Measurements from ENCODE around the gene HNRNPA3. TPM values are rescaled to one million over a fixed set of nuclear protein-coding genes. Genes with fewer than 3 reads are reported as not detected.

The HNRNPA3 gene
- total and polyA plus RNA-seq, 2 of the 13 experiments (the other 11 are each of a cell fraction or from before 2014, with no cell fraction given), result 73.3 to 97.7 TPM

GRCh38 chr2:177225965-177226360 is 13.4 kb downstream of the HNRNPA3 start:
- WGBS (ENCODE audit: low lambda C conversion rate), result 94% methylated on average over 2 of the region's 2 CpGs
- H2AFZ ChIP-seq (ENCODE audit: low read length), result no peak overlapping the region
- H3K4me3 ChIP-seq (replicated peaks in 1 of 3; ENCODE audit: insufficient read depth in 1 of 3, low read depth in 2 of 3, low read length in 3 of 3), result no peak overlapping the region
- H3K36me3 ChIP-seq (replicated peaks in 1 of 2; ENCODE audit: control insufficient read depth in 1 of 2, insufficient read depth in 2 of 2, low read length in 2 of 2), result peaks cover 11 to 43% of the 10 kb centered on the region in 2 experiments
- H3K27ac ChIP-seq (ENCODE audit: extremely low read length, insufficient read depth, low read length), result no peak overlapping the region
- in situ Hi-C loops (cut with HindIII; ENCODE audit: extremely low pct_ligation_motif_present, low pct_unique_long_range_greater_than_20kb), result no loop called here
- DNase-seq (ENCODE audit: low spot score) (no peak), FAIRE-seq (no peak), ATAC-seq (peak; percentile 0; the same call in 1 of the 3 replicates)
- peaks cover 41% of the 10 kb centered on the region for H4K20me1 ChIP-seq (ENCODE audit: insufficient read depth, low read length)
- TF ChIP-seq POLR2G (IDR thresholded peaks at IDR 0.05; ENCODE audit: low read depth, low read length) (peak; percentile 50; the same call in 1 of the 2 replicates), ZSCAN30 (CRISPR knock-in tag; IDR thresholded peaks at IDR 0.05) (no peak), ZNF816 (CRISPR knock-in tag; IDR thresholded peaks at IDR 0.05; ENCODE audit: borderline replicate concordance) (0 out of 2 replicates have a peak, but pooled peaks have one; percentile 49), RBM22 (optimal IDR thresholded peaks at IDR 0.05; ENCODE audit: low read length) (peak; percentile 97), POLR2AphosphoS2 (IDR thresholded peaks at IDR 0.05; ENCODE audit: low read depth, low read length) (peak; percentile 31; the same call in 1 of the 2 replicates), TARDBP (CRISPR knock-in tag; IDR thresholded peaks at IDR 0.05) (0 out of 2 replicates have a peak, but pooled peaks have one; percentile 12), POLR2A (IDR thresholded peaks at IDR 0.05; ENCODE audit: insufficient read depth in 1 of 2, low read depth in 2 of 2, low read length in 2 of 2) (peak in 1 of 2 experiments; percentile 34; a peak in 1 of 4 replicates), ATM (IDR thresholded peaks at IDR 0.05; ENCODE audit: borderline replicate concordance) (no peak)
- CTCF ChIA-PET (ENCODE audit: low intra/inter-chr PET ratio, low total read pairs), result no interaction called here
- intact Hi-C loops (cut with micrococcal nuclease; ENCODE audit: unreplicated experiment), result loop anchor here (10.0 kb wide), 1 partner anchor 109 kb away; no protein-coding TSS in a partner anchor
- peaks cover 5% of the 10 kb centered on the region for H3K4me1 ChIP-seq (ENCODE audit: insufficient read depth, low read length)
- POLR2A ChIA-PET, result interaction anchor here (1.0 to 4.6 kb wide), 8 partner anchors 9 to 61 kb away, joined by 3 to 28 read pairs (median 6); partner anchors contain the start of genes HNRNPA3 and NFE2L2
- H3K27me3 ChIP-seq (ENCODE audit: control insufficient read depth in 1 of 2, insufficient read depth in 2 of 2, low read length in 2 of 2), result no peaks in the 10 kb centered on the region
- H3K9me3 ChIP-seq (ENCODE audit: low read length), result no peaks in the 10 kb centered on the region
- H3K4me2 ChIP-seq (ENCODE audit: low read depth, low read length), result no peak overlapping the region
- H3K79me2 ChIP-seq (ENCODE audit: insufficient read depth, low read length), result peaks cover 6% of the 10 kb centered on the region
- H3K9ac ChIP-seq (ENCODE audit: insufficient read depth, low read depth, low read length), result no peak overlapping the region
- no TSS peak for BruUV-seq (replicated peaks)

Data from HepG2 (cell line).